HG02763 (cell line): ENCODE results near the gene PIP5K1B.

Experiments used
- ATAC-seq: cut with Tn5 transposase; IDR thresholded peaks from one replicate; pipeline ENCODE4 v1.9.1; 2021; ENCODE audit warnings: mild to moderate bottlenecking, moderate library complexity; ENCODE audit not compliant: unreplicated experiment

The PIP5K1B gene

DNA sequence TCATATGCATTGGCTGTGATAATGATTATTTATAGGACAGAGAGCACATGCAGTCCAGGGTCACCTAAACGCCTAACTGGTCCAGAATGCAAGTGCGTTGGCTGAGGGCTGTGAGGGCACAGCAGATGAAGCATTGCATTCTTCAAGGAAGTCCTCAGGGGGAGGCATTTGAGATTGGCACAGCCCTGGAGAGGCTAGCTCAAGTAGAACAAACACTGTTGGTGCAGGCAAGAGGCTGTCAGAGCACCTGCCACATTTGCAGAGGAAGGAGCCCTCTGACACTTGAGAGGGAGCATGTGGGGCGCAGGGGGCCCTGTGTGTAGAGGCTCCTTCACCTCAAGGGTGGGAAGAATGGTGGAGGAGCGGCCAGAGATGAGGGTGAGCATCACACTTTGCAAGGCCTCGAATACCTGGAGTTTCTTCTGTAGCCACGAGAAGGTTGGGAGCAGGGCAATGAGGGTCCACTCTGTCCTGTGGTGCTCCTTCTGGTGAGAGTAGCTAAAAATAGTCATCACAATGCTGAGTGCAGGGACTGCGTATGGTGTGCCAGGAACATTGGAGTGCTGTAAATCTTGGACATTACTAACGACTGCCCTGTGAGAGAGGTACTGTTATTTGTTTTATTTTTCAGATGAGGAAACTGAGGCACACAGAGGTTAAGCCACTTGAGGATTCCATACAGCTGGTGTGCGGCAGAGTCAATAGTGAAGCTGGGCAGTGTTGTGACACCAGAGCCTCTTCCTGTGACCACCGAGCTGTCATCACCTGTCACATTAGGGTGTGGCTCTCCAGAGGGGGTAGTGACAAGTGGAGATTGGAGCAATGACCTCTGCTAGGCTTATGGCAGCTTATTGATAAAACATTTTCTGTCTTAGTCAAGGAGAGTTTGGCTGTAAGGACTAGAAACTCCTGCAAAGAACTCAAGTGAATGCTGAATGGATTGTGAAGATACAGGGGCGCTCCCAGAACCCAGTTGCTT is 100.2 kb downstream of the PIP5K1B start:
- ATAC-seq: no peak

DNA sequence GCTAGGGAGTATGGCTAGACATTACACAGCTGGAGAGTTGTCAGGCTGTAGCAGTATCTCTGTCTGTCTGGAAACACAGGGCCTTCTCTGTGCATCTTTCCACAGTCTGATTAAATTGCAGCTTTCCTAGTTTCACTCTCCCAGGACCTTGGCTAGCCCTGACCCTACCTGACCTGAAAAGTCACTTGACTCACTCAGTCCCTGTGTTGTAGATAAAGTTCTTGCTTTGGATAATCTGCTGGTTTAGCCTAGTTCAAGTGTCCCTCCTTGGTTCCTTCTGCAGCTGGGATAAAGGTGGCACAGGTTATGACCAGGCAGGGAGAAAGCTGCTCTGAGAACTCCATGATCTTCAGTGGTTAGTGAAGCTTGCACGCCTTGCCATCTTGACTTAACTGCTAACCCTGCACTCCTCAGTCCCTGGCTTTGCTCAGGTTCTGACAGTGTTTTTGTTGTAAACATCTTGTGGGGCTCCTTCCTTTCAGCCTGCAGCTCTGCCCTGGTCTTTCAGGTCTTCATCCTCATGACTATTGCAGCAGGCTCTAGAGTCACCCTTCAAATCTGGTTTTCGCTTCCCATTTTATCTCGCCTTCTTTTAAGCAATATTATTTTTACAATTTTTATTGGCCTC is 101.0 kb downstream of the PIP5K1B start:
- no peak for ATAC-seq

- ATAC-seq: no peak
Observed at GRCh38 chr9:68808338-68808890, 103.4 kb downstream of the PIP5K1B start.

DNA sequence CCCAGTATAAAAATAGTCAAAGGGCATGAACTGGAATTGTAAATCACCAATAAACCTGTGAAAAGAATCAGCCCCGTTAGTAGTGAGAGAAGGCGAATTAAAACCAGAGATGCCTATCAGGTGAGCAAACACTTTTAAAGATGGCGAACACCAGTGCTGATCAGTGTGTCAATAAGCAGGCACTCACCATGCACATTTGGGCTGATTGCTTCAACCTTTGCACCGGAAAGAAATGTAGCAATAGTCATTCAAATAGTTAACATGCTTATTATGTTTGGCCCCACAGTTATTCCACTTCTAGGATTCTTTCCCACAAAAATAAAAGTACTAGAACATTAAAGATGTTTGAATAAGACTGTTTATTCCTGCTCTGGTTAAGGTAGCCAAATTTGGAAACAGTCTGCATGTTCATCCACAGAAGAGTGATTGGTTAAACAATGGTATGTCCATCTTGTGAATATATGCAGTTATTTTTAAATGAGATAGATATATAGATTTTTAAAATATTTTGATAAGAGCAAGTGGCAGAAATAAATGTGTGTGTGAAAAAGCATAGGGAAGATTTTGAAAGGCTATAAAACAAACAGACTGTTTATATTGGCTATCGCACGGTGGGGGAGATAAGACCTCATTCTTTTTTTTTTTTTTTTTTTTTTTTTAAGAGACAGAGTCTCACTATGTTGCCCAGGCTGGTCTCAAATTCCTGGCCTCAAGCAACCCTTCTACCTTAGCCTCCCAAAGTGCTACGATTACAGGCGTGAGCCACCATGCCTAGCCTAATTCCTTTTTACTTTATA is 112.2 kb downstream of the PIP5K1B start:
- no peak for ATAC-seq

GRCh38 chr9:68819065-68819464 is 114.0 kb downstream of the PIP5K1B start:
- ATAC-seq: no peak

DNA sequence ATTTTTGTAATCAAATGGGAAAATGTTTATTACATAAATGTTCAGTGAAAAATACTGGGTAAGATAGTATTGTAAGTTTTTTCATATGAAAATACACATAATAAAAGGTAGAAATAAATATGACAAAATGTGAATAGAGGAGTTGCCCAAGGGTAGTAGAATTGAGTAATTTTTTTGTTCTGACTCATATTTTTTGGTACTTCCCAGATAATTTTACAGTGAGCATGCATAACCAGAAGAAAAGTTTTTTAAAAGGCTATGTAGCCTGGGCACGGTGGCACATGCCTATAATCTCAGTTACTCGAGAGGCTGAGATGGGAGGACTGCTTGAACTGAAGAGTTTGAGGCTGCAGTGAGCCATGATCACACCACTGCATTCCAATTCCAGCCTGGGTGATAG is 116.9 kb downstream of the PIP5K1B start:
- ATAC-seq: no peak

GRCh38 chr9:68822596-68823165 is 117.6 kb downstream of the PIP5K1B start:
- no peak for ATAC-seq

- ATAC-seq: no peak
Observed at GRCh38 chr9:68825762-68826472, 120.9 kb downstream of the PIP5K1B start.

DNA sequence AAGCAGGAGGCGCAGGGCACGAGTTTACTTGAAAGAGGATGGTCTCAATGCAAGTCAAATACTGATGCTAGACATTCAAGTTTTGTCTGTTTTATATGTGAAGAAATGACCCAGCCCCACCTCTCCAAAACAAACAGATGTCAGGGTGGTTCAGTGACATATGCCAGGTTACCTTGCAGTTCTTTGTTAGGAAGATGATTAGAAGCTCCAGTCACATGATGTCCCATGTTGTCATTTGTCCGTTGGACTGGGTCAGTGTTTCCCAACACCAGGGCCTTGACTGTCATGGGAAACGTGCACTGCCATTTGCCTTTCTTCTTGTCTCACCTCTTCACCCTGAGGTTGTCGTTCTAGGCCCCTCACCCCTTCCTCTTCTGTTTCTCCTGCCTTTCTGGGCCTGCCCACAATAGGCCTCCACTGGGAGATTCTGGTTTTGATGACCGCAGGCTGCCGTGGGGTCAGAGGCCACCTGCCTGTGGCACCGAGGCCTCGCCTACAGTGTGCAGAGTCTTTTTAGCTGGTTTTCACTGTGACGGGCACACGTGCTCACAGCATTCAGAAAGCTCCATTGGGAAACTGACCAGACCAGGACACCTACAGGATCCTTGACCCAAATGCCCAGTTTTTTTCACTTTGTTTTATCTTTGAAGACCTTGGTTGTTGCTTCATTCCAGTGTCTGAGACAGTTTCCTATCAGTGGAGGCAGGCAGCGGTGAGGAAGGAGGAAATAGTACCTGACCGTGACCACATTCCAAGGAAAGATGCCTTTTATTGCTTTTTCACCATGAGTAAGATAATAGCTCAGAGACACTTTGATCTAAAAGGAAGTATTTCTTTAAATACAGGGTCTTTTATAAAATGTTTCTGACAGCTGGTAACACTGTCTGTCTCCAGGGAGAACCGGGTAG is 123.1 kb downstream of the PIP5K1B start:
- ATAC-seq: no peak

GRCh38 chr9:68832101-68832500 is 127.1 kb downstream of the PIP5K1B start:
- ATAC-seq: no peak

GRCh38 chr9:68832861-68833518 is 128.0 kb downstream of the PIP5K1B start:
- no peak for ATAC-seq

DNA sequence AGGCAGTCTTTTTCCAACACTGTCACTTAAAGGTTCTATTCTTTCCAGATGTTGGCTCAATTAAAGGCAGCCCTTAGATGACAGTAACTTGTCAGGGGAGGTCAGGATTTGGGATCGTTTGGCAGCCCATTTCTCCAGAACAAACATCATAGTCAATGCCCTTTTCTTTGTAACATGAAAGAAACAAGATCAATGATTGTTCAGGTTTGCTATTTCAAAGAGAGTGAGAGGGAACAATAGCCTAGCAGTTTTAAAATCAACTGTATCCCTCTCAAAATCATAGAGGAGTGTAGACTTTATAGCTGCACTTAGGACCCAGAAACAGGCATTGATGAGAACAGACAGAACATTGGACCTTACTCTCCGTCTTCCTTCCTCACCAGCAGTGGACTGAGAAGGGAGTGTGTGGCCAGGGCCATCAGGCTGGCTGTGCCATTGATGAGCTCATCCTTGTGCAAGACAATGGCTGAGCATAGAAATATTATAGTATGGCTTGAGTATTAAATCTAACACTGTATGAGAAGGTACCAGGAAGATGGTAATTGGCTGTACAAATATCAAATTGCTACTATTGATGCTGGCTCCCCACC is 130.0 kb downstream of the PIP5K1B start:
- no peak for ATAC-seq

GRCh38 chr9:68836788-68837187 is 131.7 kb downstream of the PIP5K1B start:
- ATAC-seq: no peak

DNA sequence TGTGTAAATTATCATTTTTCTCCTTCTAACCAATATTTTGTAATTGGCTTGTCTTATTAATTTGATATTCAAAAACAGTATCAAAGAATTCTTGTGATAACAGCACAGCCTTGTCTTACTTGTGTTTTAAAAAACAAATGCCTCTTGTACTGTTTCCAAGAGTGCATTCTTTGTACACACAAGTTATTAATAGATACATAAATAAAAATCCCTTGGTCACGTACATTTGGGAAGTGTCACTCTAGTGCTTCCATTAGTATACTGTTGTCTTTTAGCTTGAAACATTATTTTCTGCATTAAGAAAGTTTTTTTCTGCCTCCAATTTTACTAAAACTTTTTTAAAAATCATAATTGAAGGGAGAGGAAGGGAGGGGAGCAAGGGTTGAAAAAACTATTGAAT is 133.2 kb downstream of the PIP5K1B start:
- ATAC-seq: no peak

GRCh38 chr9:68841276-68842052 is 136.4 kb downstream of the PIP5K1B start:
- no peak for ATAC-seq

- no peak for ATAC-seq
Observed at GRCh38 chr9:68842568-68842967, 137.5 kb downstream of the PIP5K1B start.

- no peak for ATAC-seq
Observed at GRCh38 chr9:68843239-68843638, 138.2 kb downstream of the PIP5K1B start.
